ENCODE results near the gene POLE. TPM values are rescaled to one million over a fixed set of nuclear protein-coding genes. Genes with fewer than 3 reads are reported as not detected.
A peak's percentile ranks its signal among the peaks of the same experiment; 100 is the strongest.

Gene POLE
- total RNA-seq, 1 donor from 2014 or later, result 72.5 TPM

- peaks cover 26% of the 10 kb centered on the region for H3K27me3 Mint-ChIP-seq (ENCODE audit: unreplicated experiment)
- TF ChIP-seq, protein P1, sequence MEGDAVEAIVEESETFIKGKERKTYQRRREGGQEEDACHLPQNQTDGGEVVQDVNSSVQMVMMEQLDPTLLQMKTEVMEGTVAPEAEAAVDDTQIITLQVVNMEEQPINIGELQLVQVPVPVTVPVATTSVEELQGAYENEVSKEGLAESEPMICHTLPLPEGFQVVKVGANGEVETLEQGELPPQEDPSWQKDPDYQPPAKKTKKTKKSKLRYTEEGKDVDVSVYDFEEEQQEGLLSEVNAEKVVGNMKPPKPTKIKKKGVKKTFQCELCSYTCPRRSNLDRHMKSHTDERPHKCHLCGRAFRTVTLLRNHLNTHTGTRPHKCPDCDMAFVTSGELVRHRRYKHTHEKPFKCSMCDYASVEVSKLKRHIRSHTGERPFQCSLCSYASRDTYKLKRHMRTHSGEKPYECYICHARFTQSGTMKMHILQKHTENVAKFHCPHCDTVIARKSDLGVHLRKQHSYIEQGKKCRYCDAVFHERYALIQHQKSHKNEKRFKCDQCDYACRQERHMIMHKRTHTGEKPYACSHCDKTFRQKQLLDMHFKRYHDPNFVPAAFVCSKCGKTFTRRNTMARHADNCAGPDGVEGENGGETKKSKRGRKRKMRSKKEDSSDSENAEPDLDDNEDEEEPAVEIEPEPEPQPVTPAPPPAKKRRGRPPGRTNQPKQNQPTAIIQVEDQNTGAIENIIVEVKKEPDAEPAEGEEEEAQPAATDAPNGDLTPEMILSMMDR (IDR thresholded peaks at IDR 0.05), result no peak
Observed at GRCh38 chr12:132617822-132618682, 69.1 kb downstream of the POLE start.

DNA sequence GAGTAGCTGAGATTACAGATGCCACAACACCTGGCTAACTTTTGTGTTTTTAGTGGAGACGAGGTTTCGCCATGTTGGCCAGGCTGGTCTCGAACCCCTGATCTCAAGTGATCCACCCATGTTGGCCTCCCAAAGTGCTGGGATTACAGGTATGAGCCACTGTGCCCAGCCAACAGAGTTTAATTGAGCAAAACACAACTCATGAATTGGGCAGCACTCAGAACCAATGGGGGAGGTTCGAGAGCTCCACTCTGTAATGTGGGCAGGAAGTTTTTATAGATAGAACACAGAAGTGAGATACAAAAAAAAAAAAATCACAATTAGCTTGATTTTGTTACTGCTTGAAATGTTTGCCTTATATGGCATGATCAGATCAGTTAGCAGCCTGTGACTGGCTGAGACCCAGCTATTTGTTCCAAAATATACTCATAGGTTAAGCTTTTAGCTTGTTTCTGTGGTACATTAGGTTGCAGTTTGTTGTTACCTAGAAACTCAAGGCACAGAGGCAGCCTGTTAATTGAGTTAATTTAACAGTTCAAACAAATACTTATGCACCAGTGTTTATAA lies 69.9 kb downstream of the POLE start:
- Mint-ChIP-seq H3K9me3 (ENCODE audit: unreplicated experiment) (no peaks in the 10 kb centered on the region), H3K27ac (ENCODE audit: unreplicated experiment) (no peak overlapping the region), H3K4me3 (ENCODE audit: unreplicated experiment) (no peak overlapping the region), H3K36me3 (ENCODE audit: unreplicated experiment) (no peaks in the 10 kb centered on the region), H3K27me3 (ENCODE audit: unreplicated experiment) (peaks cover 33% of the 10 kb centered on the region), H3K4me1 (ENCODE audit: unreplicated experiment) (peaks cover 13% of the 10 kb centered on the region)
- TF ChIP-seq, protein P1 (IDR thresholded peaks at IDR 0.05), result no peak
- no peak for DNase-seq (ENCODE audit: extremely low spot score, unreplicated experiment)

More at GRCh38 chr12:132617822-132618682, 69.1 kb downstream of the POLE start:
- H3K36me3 Mint-ChIP-seq (ENCODE audit: unreplicated experiment), result no peaks in the 10 kb centered on the region
- peak overlapping the region; percentile 44 for H3K4me3 Mint-ChIP-seq (ENCODE audit: unreplicated experiment)
- peaks cover 20% of the 10 kb centered on the region for H3K4me1 Mint-ChIP-seq (ENCODE audit: unreplicated experiment)
- no peaks in the 10 kb centered on the region for H3K9me3 Mint-ChIP-seq (ENCODE audit: unreplicated experiment)
- H3K27ac Mint-ChIP-seq (ENCODE audit: unreplicated experiment), result no peak overlapping the region
- no peak for DNase-seq (ENCODE audit: extremely low spot score, unreplicated experiment)

GRCh38 chr12:132615579-132616038 lies 71.5 kb downstream of the POLE start:
- Mint-ChIP-seq H3K27me3 (ENCODE audit: unreplicated experiment) (peaks cover 41% of the 10 kb centered on the region), H3K4me3 (ENCODE audit: unreplicated experiment) (no peak overlapping the region), H3K4me1 (ENCODE audit: unreplicated experiment) (peaks cover 9% of the 10 kb centered on the region), H3K9me3 (ENCODE audit: unreplicated experiment) (no peaks in the 10 kb centered on the region), H3K36me3 (ENCODE audit: unreplicated experiment) (peaks cover 2% of the 10 kb centered on the region), H3K27ac (ENCODE audit: unreplicated experiment) (no peak overlapping the region)
- DNase-seq (ENCODE audit: extremely low spot score, unreplicated experiment), result no peak
- TF ChIP-seq, protein P1 (IDR thresholded peaks at IDR 0.05), result no peak

- Mint-ChIP-seq H3K27me3 (ENCODE audit: unreplicated experiment) (peaks cover 47% of the 10 kb centered on the region), H3K27ac (ENCODE audit: unreplicated experiment) (no peak overlapping the region), H3K9me3 (ENCODE audit: unreplicated experiment) (no peaks in the 10 kb centered on the region), H3K4me3 (ENCODE audit: unreplicated experiment) (no peak overlapping the region), H3K4me1 (ENCODE audit: unreplicated experiment) (peaks cover 9% of the 10 kb centered on the region), H3K36me3 (ENCODE audit: unreplicated experiment) (peaks cover 2% of the 10 kb centered on the region)
- TF ChIP-seq, protein P1 (IDR thresholded peaks at IDR 0.05), result peak; percentile 93
- DNase-seq (ENCODE audit: extremely low spot score, unreplicated experiment), result peak; percentile 93
Observed at GRCh38 chr12:132614861-132615578, 72.1 kb downstream of the POLE start.

Data from osteocyte (in vitro differentiated cells).